ENCODE data around the gene ELOVL5. TPM values are rescaled to one million over a fixed set of nuclear protein-coding genes. Genes with fewer than 3 reads are reported as not detected.
"Not testable (repeated sequence)": the region's sequence is repeated elsewhere in the genome, so short reads cannot be mapped to it uniquely, and the experiment has no call there.

Gene ELOVL5
- total and polyA plus RNA-seq, 2 donors = 54.3 to 72.6 TPM

- no peak overlapping the region for H3K27ac ChIP-seq (ENCODE audit: low read depth)
- H3K36me3 ChIP-seq (ENCODE audit: insufficient read depth) = no peaks in the 10 kb centered on the region
- H3K4me3 ChIP-seq (ENCODE audit: low read depth, low read length) = no peak overlapping the region
- WGBS = 93% methylated on average over 2 of the region's 2 CpGs
- peaks cover 3% of the 10 kb centered on the region for H3K4me1 ChIP-seq (ENCODE audit: insufficient read depth)
- no peak for DNase-seq (ENCODE audit: extremely low spot score)
These were observed 17.1 kb downstream of the ELOVL5 start for GRCh38 chr6:53331678-53332077.

- no peak overlapping the region for H3K4me3 ChIP-seq (ENCODE audit: low read depth, low read length)
- H3K27ac ChIP-seq (ENCODE audit: low read depth) = no peak overlapping the region
- peaks cover 3% of the 10 kb centered on the region for H3K4me1 ChIP-seq (ENCODE audit: insufficient read depth)
- no peak for DNase-seq (ENCODE audit: extremely low spot score)
- H3K36me3 ChIP-seq (ENCODE audit: insufficient read depth) = no peaks in the 10 kb centered on the region
- 87% methylated on average over 1 of the region's 1 CpG for WGBS
These were observed 18.6 kb downstream of the ELOVL5 start for GRCh38 chr6:53330137-53330536.

DNA sequence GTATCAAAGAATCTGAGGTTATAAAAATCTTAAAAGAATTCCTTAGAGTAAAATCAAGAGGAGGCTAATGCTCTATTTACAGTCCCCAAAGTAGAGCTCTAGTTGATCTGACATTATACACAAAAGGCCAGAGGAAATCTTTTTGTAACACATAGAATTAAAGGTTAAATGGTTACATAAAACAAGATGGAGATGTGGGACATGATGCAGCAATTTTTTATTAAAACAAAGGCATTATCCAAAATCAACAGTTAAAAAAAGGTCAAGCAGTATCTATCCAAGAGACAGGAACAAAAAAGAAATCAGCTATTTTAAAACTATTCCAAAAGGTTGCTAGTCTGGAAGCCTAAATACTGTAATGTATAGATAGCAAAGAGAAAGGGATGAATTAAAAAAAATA, 20.4 kb downstream of the ELOVL5 start:
- no peak overlapping the region for H3K4me3 ChIP-seq (ENCODE audit: low read depth, low read length)
- no peak overlapping the region for H3K27ac ChIP-seq (ENCODE audit: low read depth)
- no peaks in the 10 kb centered on the region for H3K36me3 ChIP-seq (ENCODE audit: insufficient read depth)
- no peak for DNase-seq (ENCODE audit: extremely low spot score)
- peaks cover 3% of the 10 kb centered on the region for H3K4me1 ChIP-seq (ENCODE audit: insufficient read depth)

DNA sequence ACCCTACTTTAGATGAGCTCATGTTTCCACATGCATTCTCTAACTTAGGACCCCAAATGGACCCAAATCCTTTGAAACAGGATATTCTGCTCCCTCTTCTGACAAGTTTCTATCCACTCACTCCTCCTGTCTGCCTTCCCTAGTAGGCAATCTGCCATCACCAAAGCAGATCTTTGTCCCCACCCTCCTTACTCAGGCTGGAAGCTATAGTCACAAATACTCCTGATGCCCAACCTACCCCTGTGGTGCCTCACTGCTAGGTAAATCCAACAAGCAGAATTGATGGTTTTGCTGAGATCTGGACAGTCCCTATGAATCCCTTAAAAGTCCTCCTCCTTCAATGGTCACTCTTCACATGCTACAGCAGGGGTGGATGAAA, 21.7 kb downstream of the ELOVL5 start:
- Histone ChIP-seq H3K4me1 (ENCODE audit: insufficient read depth) (peaks cover 3% of the 10 kb centered on the region), H3K27ac (ENCODE audit: low read depth) (no peak overlapping the region), H3K4me3 (ENCODE audit: low read depth, low read length) (no peak overlapping the region), H3K36me3 (ENCODE audit: insufficient read depth) (no peaks in the 10 kb centered on the region)
- DNase-seq (ENCODE audit: extremely low spot score) = no peak

GRCh38 chr6:53326372-53327016, 22.3 kb downstream of the ELOVL5 start:
- Histone ChIP-seq H3K4me1 (ENCODE audit: insufficient read depth) (peaks cover 3% of the 10 kb centered on the region), H3K27ac (ENCODE audit: low read depth) (no peak overlapping the region), H3K4me3 (ENCODE audit: low read depth, low read length) (no peak overlapping the region), H3K36me3 (ENCODE audit: insufficient read depth) (no peaks in the 10 kb centered on the region)
- 50% methylated on average over 11 of the region's 11 CpGs for WGBS
- no peak for DNase-seq (ENCODE audit: extremely low spot score)

- H3K4me1 ChIP-seq (ENCODE audit: insufficient read depth) = peaks cover 3% of the 10 kb centered on the region
- DNase-seq (ENCODE audit: extremely low spot score) = no peak
- H3K27ac ChIP-seq (ENCODE audit: low read depth) = no peak overlapping the region
- H3K36me3 ChIP-seq (ENCODE audit: insufficient read depth) = no peaks in the 10 kb centered on the region
- H3K4me3 ChIP-seq (ENCODE audit: low read depth, low read length) = no peak overlapping the region
- WGBS = 59% methylated on average over 6 of the region's 6 CpGs
These were observed 23.0 kb downstream of the ELOVL5 start for GRCh38 chr6:53325785-53326184.

DNA sequence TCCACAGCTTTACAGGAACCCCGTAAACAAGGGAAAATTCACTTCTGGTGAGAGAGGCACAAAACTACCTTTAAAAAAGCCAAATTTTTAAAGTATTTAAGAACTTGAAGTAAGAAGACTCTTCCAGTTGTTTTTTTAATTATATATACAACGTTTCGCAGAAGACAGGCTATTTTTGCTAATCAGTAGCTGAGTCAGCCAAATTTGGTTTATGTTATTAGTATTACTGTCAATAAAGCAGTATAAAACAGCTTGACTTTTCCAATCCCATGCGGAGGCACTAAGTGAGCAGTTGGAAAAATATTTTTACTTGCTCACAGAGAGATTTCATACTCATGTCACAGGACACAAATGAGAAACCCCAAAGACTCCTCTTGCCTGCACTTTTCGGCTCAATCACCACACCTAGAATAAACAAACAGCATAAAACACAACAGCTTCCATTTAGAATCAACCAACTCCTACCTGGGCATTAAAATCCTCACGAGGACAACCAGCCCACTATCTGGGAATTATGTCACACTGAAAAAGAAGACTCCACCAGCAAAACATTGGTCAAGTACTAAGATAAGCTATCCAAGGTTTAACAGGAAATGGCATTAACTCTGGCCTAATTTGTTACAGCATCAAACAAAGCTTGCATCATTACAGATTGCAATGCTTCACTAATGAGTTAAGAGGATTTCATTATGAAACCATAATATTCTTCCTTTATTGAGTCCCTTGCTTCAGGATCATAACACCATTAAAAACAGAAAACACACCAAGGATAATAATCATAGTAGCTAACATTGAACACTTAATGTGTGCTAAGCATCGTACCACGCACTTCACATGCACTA, 26.3 kb downstream of the ELOVL5 start:
- peaks cover 3% of the 10 kb centered on the region for H3K4me1 ChIP-seq (ENCODE audit: insufficient read depth)

DNA sequence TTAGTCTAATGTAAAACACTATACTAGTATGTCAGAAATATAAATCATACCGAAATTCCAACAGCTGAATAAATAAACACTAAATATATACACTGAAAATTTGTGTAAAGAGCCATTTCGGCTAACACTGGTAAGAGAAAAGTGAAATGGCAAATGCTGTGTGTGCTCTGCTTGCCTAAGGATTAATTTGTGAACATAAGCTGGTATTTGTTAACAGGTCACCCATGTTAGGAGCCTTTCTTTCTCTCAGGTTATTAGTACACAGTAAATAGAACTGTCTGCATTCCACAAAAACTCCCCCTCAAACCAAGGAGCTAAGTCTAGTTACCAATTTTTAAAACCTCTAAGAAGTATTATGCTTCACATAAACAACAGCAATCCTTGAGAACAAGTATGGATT, 27.0 kb downstream of the ELOVL5 start:
- Histone ChIP-seq H3K4me1 (ENCODE audit: insufficient read depth) (no peaks in the 10 kb centered on the region), H3K27ac (ENCODE audit: low read depth) (no peak overlapping the region)

More for the DNA sequence above, 26.3 kb downstream of the ELOVL5 start:
- 42% methylated on average over 8 of the region's 8 CpGs for WGBS
- no peak overlapping the region for H3K27ac ChIP-seq (ENCODE audit: low read depth)
- no peak overlapping the region for H3K4me3 ChIP-seq (ENCODE audit: low read depth, low read length)
- no peak for DNase-seq (ENCODE audit: extremely low spot score)
- no peaks in the 10 kb centered on the region for H3K36me3 ChIP-seq (ENCODE audit: insufficient read depth)

GRCh38 chr6:53320964-53321363, 27.8 kb downstream of the ELOVL5 start:
- no peak overlapping the region for H3K27ac ChIP-seq (ENCODE audit: low read depth)
- no peak for DNase-seq (ENCODE audit: extremely low spot score)
- no peaks in the 10 kb centered on the region for H3K36me3 ChIP-seq (ENCODE audit: insufficient read depth)
- no peak overlapping the region for H3K4me3 ChIP-seq (ENCODE audit: low read depth, low read length)
- no peaks in the 10 kb centered on the region for H3K4me1 ChIP-seq (ENCODE audit: insufficient read depth)
- WGBS = 72% methylated on average over 5 of the region's 5 CpGs

More for the DNA sequence above, 27.0 kb downstream of the ELOVL5 start:
- Histone ChIP-seq H3K36me3 (ENCODE audit: insufficient read depth) (no peaks in the 10 kb centered on the region), H3K4me3 (ENCODE audit: low read depth, low read length) (no peak overlapping the region)
- 47% methylated on average over 2 of the region's 2 CpGs for WGBS
- DNase-seq (ENCODE audit: extremely low spot score) = no peak

DNA sequence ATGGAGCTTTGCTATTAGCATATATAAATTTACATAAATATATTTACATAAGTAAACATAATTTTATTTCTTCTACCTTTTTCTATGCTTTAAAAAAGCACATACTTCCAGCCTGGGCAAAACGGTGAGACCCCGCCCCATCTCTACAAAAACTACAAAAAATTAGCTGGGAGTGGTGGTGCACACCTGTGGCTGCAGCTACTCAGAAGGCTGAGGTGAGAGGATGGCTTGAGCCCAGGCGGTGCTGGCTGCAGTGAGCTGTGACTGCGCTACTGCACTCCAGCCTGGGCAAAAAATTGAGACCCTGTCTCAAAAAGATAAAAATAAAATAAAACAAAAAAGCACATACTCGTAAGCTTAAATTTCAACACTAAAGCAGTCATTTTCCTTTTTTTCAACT, 30.3 kb downstream of the ELOVL5 start:
- no peaks in the 10 kb centered on the region for H3K36me3 ChIP-seq (ENCODE audit: insufficient read depth)
- no peak overlapping the region for H3K4me3 ChIP-seq (ENCODE audit: low read depth, low read length)
- no peaks in the 10 kb centered on the region for H3K4me1 ChIP-seq (ENCODE audit: insufficient read depth)
- no peak overlapping the region for H3K27ac ChIP-seq (ENCODE audit: low read depth)
- no peak for DNase-seq (ENCODE audit: extremely low spot score)
- 94% methylated on average over 5 of the region's 5 CpGs for WGBS

- Histone ChIP-seq H3K27ac (ENCODE audit: low read depth) (no peak overlapping the region), H3K4me1 (ENCODE audit: insufficient read depth) (no peaks in the 10 kb centered on the region), H3K36me3 (ENCODE audit: insufficient read depth) (no peaks in the 10 kb centered on the region), H3K4me3 (ENCODE audit: low read depth, low read length) (no peak overlapping the region)
- 63% methylated on average over 2 of the region's 2 CpGs for WGBS
- DNase-seq (ENCODE audit: extremely low spot score) = no peak
These were observed 30.9 kb downstream of the ELOVL5 start for GRCh38 chr6:53317861-53318260.

DNA sequence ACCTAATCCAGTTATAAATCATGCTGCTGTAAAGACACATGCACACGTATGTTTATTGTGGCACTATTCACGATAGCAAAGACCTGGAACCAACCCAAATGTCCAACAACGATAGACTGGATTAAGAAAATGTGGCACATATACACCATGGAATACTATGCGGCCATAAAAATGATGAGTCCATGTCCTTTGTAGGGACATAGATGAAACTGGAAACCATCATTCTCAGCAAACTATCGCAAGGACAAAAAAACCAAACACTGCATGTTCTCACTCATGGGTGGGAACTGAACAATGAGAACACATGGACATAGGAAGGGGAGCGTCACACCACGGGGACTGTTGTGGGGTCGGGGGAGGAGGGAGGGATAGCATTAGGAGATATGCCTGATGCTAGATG, 31.5 kb downstream of the ELOVL5 start:
- not testable (repeated sequence) for H3K4me1 ChIP-seq (ENCODE audit: insufficient read depth); H3K27ac ChIP-seq (ENCODE audit: low read depth); H3K4me3 ChIP-seq (ENCODE audit: low read depth, low read length); DNase-seq (ENCODE audit: extremely low spot score); H3K36me3 ChIP-seq (ENCODE audit: insufficient read depth)
- WGBS = 74% methylated on average over 8 of the region's 8 CpGs

- no peaks in the 10 kb centered on the region for H3K4me1 ChIP-seq (ENCODE audit: insufficient read depth)
- H3K27ac ChIP-seq (ENCODE audit: low read depth) = no peak overlapping the region
These were observed 32.6 kb downstream of the ELOVL5 start for GRCh38 chr6:53316142-53316541.

GRCh38 chr6:53315086-53315724, 33.5 kb downstream of the ELOVL5 start:
- H3K4me1 ChIP-seq (ENCODE audit: insufficient read depth) = no peaks in the 10 kb centered on the region
- H3K27ac ChIP-seq (ENCODE audit: low read depth) = no peak overlapping the region
- no peaks in the 10 kb centered on the region for H3K36me3 ChIP-seq (ENCODE audit: insufficient read depth)
- 65% methylated on average over 3 of the region's 3 CpGs for WGBS
- DNase-seq (ENCODE audit: extremely low spot score) = no peak
- H3K4me3 ChIP-seq (ENCODE audit: low read depth, low read length) = no peak overlapping the region

More at GRCh38 chr6:53316142-53316541, 32.6 kb downstream of the ELOVL5 start:
- DNase-seq (ENCODE audit: extremely low spot score) = no peak
- Histone ChIP-seq H3K4me3 (ENCODE audit: low read depth, low read length) (no peak overlapping the region), H3K36me3 (ENCODE audit: insufficient read depth) (no peaks in the 10 kb centered on the region)
